SK-N-SH (cell line): ENCODE data around the gene DSG3.

Experiments
- FOXJ3 ChIP-seq: sonication (generic); formaldehyde crosslinking; IDR thresholded peaks from 2 replicates; pipeline ENCODE4 v1.5.1; 2020; ENCODE audit warnings: mild to moderate bottlenecking, missing genetic modification reagents
- FOXM1 ChIP-seq: IDR thresholded peaks from 2 replicates; pipeline ENCODE4 v1.4.0; 2012; ENCODE audit warnings: low read depth, mild to moderate bottlenecking
- TF ChIP-seq, protein P1 (sequence below): fragments of 200-600 bp; sonication (generic); IDR thresholded peaks from 2 replicates; pipeline ENCODE4 v1.6.1; 2017; ENCODE audit warnings: antibody characterized with exemption, mild to moderate bottlenecking, moderate library complexity

DNA sequence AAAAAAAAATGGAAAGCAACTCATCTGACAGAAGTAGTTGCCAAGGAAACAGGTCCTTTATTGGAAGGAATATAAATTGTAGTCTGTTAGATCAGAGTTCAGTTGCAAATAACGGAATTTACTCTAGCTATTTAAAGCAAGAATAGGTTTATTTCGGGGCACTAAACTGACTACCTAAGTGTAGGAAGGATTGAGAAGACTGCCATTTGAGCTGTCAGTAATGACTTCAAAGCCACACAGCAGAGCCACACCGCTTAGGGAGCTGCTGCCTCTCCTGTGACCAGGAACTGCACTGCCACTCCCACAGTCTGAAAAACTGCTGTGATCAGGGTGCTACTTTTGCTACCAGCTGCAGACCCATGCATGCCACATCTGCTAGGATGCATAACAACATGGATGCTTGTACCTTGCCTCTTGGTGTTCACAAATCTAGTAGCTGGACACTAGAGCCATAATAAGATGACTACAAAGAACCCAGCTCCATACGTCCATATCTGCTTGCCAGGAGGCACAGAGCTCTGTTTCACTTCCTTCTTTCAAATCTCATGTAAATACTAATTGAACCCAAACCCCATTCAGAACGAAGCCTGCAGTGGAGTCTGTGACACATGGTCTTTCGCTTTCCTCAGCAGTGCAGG, 52.6 kb downstream of the DSG3 start:
- TF ChIP-seq, protein P1, sequence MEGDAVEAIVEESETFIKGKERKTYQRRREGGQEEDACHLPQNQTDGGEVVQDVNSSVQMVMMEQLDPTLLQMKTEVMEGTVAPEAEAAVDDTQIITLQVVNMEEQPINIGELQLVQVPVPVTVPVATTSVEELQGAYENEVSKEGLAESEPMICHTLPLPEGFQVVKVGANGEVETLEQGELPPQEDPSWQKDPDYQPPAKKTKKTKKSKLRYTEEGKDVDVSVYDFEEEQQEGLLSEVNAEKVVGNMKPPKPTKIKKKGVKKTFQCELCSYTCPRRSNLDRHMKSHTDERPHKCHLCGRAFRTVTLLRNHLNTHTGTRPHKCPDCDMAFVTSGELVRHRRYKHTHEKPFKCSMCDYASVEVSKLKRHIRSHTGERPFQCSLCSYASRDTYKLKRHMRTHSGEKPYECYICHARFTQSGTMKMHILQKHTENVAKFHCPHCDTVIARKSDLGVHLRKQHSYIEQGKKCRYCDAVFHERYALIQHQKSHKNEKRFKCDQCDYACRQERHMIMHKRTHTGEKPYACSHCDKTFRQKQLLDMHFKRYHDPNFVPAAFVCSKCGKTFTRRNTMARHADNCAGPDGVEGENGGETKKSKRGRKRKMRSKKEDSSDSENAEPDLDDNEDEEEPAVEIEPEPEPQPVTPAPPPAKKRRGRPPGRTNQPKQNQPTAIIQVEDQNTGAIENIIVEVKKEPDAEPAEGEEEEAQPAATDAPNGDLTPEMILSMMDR, result no peak
- no peak for TF ChIP-seq FOXJ3 (CRISPR knock-in tag)
- no peak for TF ChIP-seq FOXM1
